ENCODE results near the gene COL4A6.

Gene COL4A6

GRCh38 chrX:108316456-108316855 is 121.8 kb downstream of the COL4A6 start:
- no peak for DNase-seq

GRCh38 chrX:108313669-108314068 is 124.6 kb downstream of the COL4A6 start:
- DNase-seq, result no peak

- DNase-seq, result no peak
Measured at GRCh38 chrX:108312957-108313356, 125.3 kb downstream of the COL4A6 start.

- no peak for DNase-seq
Measured at GRCh38 chrX:108312011-108312410, 126.2 kb downstream of the COL4A6 start.

- no peak for DNase-seq
Measured at GRCh38 chrX:108310506-108310905, 127.7 kb downstream of the COL4A6 start.

GRCh38 chrX:108309144-108309543 is 129.1 kb downstream of the COL4A6 start:
- no peak for DNase-seq

GRCh38 chrX:108307132-108308085 is 130.8 kb downstream of the COL4A6 start:
- DNase-seq, result no peak

GRCh38 chrX:108306086-108306485 is 132.1 kb downstream of the COL4A6 start:
- no peak for DNase-seq

GRCh38 chrX:108304757-108305156 is 133.5 kb downstream of the COL4A6 start:
- DNase-seq, result no peak

- no peak for DNase-seq
Measured at GRCh38 chrX:108304210-108304609, 134.0 kb downstream of the COL4A6 start.

- DNase-seq, result no peak
Measured at GRCh38 chrX:108303682-108304081, 134.5 kb downstream of the COL4A6 start.

- no peak for DNase-seq
Measured at GRCh38 chrX:108299704-108300103, 138.5 kb downstream of the COL4A6 start.

- DNase-seq, result no peak
Measured at GRCh38 chrX:108299101-108299591, 139.1 kb downstream of the COL4A6 start.

- no peak for DNase-seq
Measured at GRCh38 chrX:108298165-108298602, 140.0 kb downstream of the COL4A6 start.

- no peak for DNase-seq
Measured at GRCh38 chrX:108297290-108297689, 140.9 kb downstream of the COL4A6 start.

- DNase-seq, result no peak
Measured at GRCh38 chrX:108292053-108292452, 146.2 kb downstream of the COL4A6 start.

GRCh38 chrX:108285918-108286317 is 152.3 kb downstream of the COL4A6 start:
- DNase-seq, result no peak

GRCh38 chrX:108285356-108285755 is 152.9 kb downstream of the COL4A6 start:
- no peak for DNase-seq

GRCh38 chrX:108275732-108276131 is 162.5 kb downstream of the COL4A6 start:
- no peak for DNase-seq

- no peak for DNase-seq
Measured at GRCh38 chrX:108271397-108271787, 166.8 kb downstream of the COL4A6 start.

- no peak for DNase-seq
Measured at GRCh38 chrX:108270739-108271396, 167.4 kb downstream of the COL4A6 start.

- DNase-seq, result no peak
Measured at GRCh38 chrX:108270280-108270679, 167.9 kb downstream of the COL4A6 start.

GRCh38 chrX:108268434-108269080 is 169.7 kb downstream of the COL4A6 start:
- DNase-seq, result no peak

Measured in activated gamma-delta T cell treated with Interleukin-2 at 50 U/mL for 16 hours (primary cell).